ENCODE measurements around the gene ZNF581.

Gene ZNF581

DNA sequence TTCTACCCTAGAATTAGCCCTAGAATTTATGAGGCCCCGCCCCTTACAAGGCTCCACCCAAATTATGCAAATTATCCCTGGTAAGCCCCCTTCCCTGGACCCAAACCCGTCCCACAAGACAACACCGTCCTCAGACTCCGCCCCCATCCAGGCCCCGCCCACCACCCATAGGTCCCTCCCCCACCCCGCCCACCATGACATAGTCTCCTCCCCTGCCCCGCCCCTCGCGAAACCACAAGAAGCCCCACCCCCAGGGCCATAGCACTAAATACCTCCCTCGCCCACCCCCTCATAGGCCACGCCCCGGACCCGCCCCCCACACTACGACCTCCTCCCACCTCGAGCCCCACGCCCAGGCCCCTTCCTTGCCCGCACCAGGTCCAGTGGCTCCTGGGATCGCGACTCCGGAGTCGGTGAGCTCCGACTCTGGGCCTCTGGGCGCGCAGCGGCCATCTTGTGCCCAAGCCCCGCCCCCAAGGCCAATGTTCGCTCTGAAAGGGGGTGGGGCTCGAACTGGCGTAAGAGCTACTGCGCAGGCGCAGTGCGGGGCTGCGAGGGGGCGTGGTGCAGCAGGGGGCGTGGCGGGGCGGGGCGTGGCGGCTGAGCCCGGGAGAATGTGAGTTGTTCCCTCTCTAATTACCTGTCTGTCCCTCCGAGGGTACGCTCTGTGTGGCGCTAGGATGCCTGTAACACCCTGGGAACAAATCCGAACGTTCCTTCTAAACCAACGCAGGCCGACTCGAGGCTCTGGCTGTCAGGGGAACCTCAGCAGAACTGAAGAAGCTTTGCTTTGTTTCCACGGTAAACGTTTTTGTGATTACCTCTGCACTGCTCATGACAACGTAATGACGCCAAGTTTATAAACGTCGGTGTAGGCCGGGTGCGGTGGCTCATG lies 19.1 kb upstream of the ZNF581 start, which contains the start of gene ZNF784:
Gene ZNF784 (minus strand): TSS at position 458 of the 895 bp plus-strand sequence. CDS start 5 bp downstream, at position 453.
- TF ChIP-seq FOXM1 (IDR thresholded peaks at IDR 0.05; ENCODE audit: borderline replicate concordance, low read depth) (no peak), ZBTB7A (IDR thresholded peaks at IDR 0.05; ENCODE audit: low read depth) (no peak), YY1 (IDR thresholded peaks at IDR 0.05; ENCODE audit: low read depth) (peak; percentile 94), NFIC (IDR thresholded peaks at IDR 0.05) (no peak), TAF1 (IDR thresholded peaks at IDR 0.05; ENCODE audit: low read depth) (peak; percentile 92), TCF12 (IDR thresholded peaks at IDR 0.05; ENCODE audit: low read depth) (no peak), CREB1 (IDR thresholded peaks at IDR 0.05; ENCODE audit: low read depth) (0 out of 2 replicates have a peak, but pooled peaks have one; percentile 30), CEBPB (IDR thresholded peaks at IDR 0.05) (no peak), EGR1 (IDR thresholded peaks at IDR 0.05) (no peak), RAD21 (IDR thresholded peaks at IDR 0.05; ENCODE audit: low read depth) (no peak), TEAD4 (IDR thresholded peaks at IDR 0.05) (peak; percentile 8; the same call in 1 of the 2 replicates)
- TF ChIP-seq, protein P1, sequence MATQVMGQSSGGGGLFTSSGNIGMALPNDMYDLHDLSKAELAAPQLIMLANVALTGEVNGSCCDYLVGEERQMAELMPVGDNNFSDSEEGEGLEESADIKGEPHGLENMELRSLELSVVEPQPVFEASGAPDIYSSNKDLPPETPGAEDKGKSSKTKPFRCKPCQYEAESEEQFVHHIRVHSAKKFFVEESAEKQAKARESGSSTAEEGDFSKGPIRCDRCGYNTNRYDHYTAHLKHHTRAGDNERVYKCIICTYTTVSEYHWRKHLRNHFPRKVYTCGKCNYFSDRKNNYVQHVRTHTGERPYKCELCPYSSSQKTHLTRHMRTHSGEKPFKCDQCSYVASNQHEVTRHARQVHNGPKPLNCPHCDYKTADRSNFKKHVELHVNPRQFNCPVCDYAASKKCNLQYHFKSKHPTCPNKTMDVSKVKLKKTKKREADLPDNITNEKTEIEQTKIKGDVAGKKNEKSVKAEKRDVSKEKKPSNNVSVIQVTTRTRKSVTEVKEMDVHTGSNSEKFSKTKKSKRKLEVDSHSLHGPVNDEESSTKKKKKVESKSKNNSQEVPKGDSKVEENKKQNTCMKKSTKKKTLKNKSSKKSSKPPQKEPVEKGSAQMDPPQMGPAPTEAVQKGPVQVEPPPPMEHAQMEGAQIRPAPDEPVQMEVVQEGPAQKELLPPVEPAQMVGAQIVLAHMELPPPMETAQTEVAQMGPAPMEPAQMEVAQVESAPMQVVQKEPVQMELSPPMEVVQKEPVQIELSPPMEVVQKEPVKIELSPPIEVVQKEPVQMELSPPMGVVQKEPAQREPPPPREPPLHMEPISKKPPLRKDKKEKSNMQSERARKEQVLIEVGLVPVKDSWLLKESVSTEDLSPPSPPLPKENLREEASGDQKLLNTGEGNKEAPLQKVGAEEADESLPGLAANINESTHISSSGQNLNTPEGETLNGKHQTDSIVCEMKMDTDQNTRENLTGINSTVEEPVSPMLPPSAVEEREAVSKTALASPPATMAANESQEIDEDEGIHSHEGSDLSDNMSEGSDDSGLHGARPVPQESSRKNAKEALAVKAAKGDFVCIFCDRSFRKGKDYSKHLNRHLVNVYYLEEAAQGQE (IDR thresholded peaks at IDR 0.05; ENCODE audit: low read depth) = no peak
- TF ChIP-seq, protein P2, sequence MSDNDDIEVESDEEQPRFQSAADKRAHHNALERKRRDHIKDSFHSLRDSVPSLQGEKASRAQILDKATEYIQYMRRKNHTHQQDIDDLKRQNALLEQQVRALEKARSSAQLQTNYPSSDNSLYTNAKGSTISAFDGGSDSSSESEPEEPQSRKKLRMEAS (IDR thresholded peaks at IDR 0.05) = peak; percentile 40
- TF ChIP-seq, protein P3, sequence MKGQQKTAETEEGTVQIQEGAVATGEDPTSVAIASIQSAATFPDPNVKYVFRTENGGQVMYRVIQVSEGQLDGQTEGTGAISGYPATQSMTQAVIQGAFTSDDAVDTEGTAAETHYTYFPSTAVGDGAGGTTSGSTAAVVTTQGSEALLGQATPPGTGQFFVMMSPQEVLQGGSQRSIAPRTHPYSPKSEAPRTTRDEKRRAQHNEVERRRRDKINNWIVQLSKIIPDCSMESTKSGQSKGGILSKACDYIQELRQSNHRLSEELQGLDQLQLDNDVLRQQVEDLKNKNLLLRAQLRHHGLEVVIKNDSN (IDR thresholded peaks at IDR 0.05) = no peak

DNA sequence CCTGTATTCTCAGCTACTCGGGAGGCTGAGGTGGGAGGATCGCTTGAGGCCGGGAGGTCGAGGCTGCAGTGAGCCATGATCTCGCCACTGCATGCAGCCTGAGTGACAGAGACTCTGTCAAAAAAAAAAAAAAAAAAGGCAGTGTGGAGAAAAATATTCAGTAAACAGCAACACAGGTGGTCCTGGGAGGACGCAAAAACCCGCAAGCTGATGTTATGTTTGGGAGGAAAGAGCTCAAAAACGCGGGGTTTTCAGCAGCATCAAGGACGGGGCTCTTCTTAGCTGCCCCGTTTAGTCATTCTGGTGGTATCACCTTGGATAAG lies 18.5 kb upstream of the ZNF581 start:
- no peak for TF ChIP-seq TAF1 (IDR thresholded peaks at IDR 0.05; ENCODE audit: low read depth)
- no peak for TF ChIP-seq ZBTB7A (IDR thresholded peaks at IDR 0.05; ENCODE audit: low read depth)
- TF ChIP-seq TEAD4 (IDR thresholded peaks at IDR 0.05) = no peak
- TF ChIP-seq, protein P1 (IDR thresholded peaks at IDR 0.05; ENCODE audit: low read depth) = no peak

DNA sequence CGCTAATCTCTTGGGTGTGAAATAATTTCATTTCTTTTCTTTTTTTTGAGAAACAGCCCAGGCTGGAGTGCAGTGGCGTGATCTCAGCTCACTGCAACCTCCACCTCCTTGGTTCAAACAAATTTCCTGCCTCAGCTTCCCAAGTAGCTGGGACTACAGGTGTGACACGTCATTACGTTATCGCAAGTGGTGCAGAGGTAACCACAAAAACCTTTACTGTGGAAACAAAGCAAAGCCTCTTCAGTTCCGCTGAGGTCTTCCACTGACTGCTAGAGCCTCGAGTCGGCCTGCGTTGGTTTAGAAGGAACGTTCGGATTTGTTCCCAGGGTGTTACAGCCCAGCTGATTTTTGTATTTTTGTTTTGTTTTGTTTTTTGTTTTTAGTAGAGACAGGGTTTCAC lies 17.1 kb upstream of the ZNF581 start:
- TF ChIP-seq RAD21 (IDR thresholded peaks at IDR 0.05; ENCODE audit: low read depth) (no peak), TEAD4 (IDR thresholded peaks at IDR 0.05) (no peak), CEBPB (IDR thresholded peaks at IDR 0.05) (no peak), EGR1 (IDR thresholded peaks at IDR 0.05) (no peak), TCF12 (IDR thresholded peaks at IDR 0.05; ENCODE audit: low read depth) (no peak)
- TF ChIP-seq, protein P3 (IDR thresholded peaks at IDR 0.05) = no peak
- TF ChIP-seq, protein P1 (IDR thresholded peaks at IDR 0.05; ENCODE audit: low read depth) = no peak

DNA sequence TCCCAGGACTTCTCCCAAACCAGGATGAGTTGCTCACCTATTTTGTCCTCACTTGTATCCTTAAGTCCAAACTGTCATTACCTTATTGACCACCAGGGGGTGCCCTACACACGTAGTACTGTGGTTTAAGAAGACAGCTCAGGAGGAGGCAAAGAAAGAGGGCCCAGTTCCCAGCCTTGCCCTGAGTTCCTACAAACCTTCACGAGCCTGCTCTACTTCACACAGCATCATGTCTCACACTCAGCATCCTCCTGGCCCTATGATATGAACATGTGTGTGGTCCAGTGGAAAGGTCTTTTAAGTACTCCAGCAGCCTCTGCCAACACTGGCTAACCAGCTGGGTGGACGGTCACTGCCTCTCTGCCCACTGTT lies 11.0 kb upstream of the ZNF581 start:
- peak; percentile 86 for TF ChIP-seq RAD21 (IDR thresholded peaks at IDR 0.05; ENCODE audit: low read depth)
- TF ChIP-seq EGR1 (IDR thresholded peaks at IDR 0.05) = no peak

DNA sequence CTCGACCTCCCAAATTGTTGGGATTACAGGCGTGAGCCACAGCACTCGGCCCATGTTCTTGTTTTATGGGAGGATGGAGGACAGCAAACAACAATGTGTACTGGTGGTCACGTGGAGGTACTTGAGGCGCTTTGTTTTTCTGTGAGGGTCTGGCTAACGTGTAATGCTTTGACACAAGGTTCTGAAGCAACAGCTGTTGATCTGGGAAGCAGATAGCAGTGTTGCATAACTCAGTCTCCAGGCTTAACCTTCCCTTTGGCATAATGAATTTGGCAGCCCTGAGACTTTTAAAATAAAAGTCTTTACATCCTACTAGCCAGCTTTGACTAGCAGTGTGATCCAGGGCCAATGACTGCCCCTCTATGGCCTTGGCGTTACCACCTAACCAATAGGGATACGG lies 9.6 kb upstream of the ZNF581 start:
- TF ChIP-seq, protein P3 (IDR thresholded peaks at IDR 0.05) = no peak
- TF ChIP-seq EP300 (IDR thresholded peaks at IDR 0.05; ENCODE audit: borderline replicate concordance) = no peak
- TF ChIP-seq, protein P2 (IDR thresholded peaks at IDR 0.05) = no peak
- no peak for TF ChIP-seq TEAD4 (IDR thresholded peaks at IDR 0.05)

Measured in Ishikawa (cell line).